CD4-positive, alpha-beta T cell treated with Interleukin-2 at 100 ng/mL for 4 hours (primary cell): ENCODE results near the gene ZNF688.
"Not testable (repeated sequence)": the region's sequence is repeated elsewhere in the genome, so short reads cannot be mapped to it uniquely, and the experiment has no call there.

Source experiments
- DNase-seq: peaks from one replicate; pipeline ENCODE4 v3.0.0-alpha.2; 2020; ENCODE audit warnings: low spot score

The ZNF688 gene

GRCh38 chr16:30571445-30572322 lies at the start of gene ZNF688:
ZNF688 (minus strand) TSS chr16:30571714; CDS start chr16:30571629, 85 bp downstream.
- DNase-seq = peak; percentile 99

- DNase-seq = no peak
Observed at GRCh38 chr16:30620169-30620568, 48.7 kb upstream of the ZNF688 start.

- no peak for DNase-seq
Observed at GRCh38 chr16:30619638-30620037, 48.1 kb upstream of the ZNF688 start.

GRCh38 chr16:30619202-30619601 lies 47.7 kb upstream of the ZNF688 start:
- no peak for DNase-seq

GRCh38 chr16:30615358-30616091 lies 44.0 kb upstream of the ZNF688 start:
- peak; percentile 66 for DNase-seq

GRCh38 chr16:30609926-30610839 lies 38.7 kb upstream of the ZNF688 start, which contains the start of gene ZNF689:
ZNF689 (minus strand) TSS chr16:30610389; CDS start chr16:30610041, 348 bp downstream.
- DNase-seq = peak; percentile 97

- no peak for DNase-seq
Observed at GRCh38 chr16:30609002-30609925, 37.8 kb upstream of the ZNF688 start.

GRCh38 chr16:30606004-30606403 lies 34.5 kb upstream of the ZNF688 start:
- no peak for DNase-seq

- no peak for DNase-seq
Observed at GRCh38 chr16:30605158-30605557, 33.6 kb upstream of the ZNF688 start.

GRCh38 chr16:30604316-30604947 lies 32.9 kb upstream of the ZNF688 start:
- no peak for DNase-seq

GRCh38 chr16:30603945-30604315 lies 32.4 kb upstream of the ZNF688 start:
- no peak for DNase-seq

- DNase-seq = no peak
Observed at GRCh38 chr16:30602616-30603277, 31.2 kb upstream of the ZNF688 start.

- no peak for DNase-seq
Observed at GRCh38 chr16:30601966-30602365, 30.5 kb upstream of the ZNF688 start.

GRCh38 chr16:30600929-30601328 lies 29.4 kb upstream of the ZNF688 start:
- DNase-seq = no peak

GRCh38 chr16:30600215-30600614 lies 28.7 kb upstream of the ZNF688 start:
- no peak for DNase-seq

GRCh38 chr16:30592871-30593270 lies 21.4 kb upstream of the ZNF688 start:
- no peak for DNase-seq

GRCh38 chr16:30590869-30591268 lies 19.4 kb upstream of the ZNF688 start:
- DNase-seq = not testable (repeated sequence)

- DNase-seq = not testable (repeated sequence)
Observed at GRCh38 chr16:30589582-30589981, 18.1 kb upstream of the ZNF688 start.

- DNase-seq = no peak
Observed at GRCh38 chr16:30588651-30589050, 17.1 kb upstream of the ZNF688 start.
